Type B pancreatic cell (in vitro differentiated cells): ENCODE measurements around the gene GPATCH3. TPM values are rescaled to one million over a fixed set of nuclear protein-coding genes. Genes with fewer than 3 reads are reported as not detected.

Experiments used
- DNase-seq: peaks from one replicate; pipeline ENCODE4 v3.0.0; 2021; ENCODE audit warnings: mixed read lengths; ENCODE audit not compliant: unreplicated experiment; ENCODE audit errors: extremely low spot score
- H3K27ac Mint-ChIP-seq: 2 replicates; pipeline ENCODE4 v1.8.0; 2021; ENCODE audit warnings: mild to moderate bottlenecking, mixed read lengths
- H3K27me3 Mint-ChIP-seq: 2 replicates; pipeline ENCODE4 v1.8.0; 2021; ENCODE audit warnings: mixed read lengths
- H3K36me3 Mint-ChIP-seq: 2 replicates; pipeline ENCODE4 v1.8.0; 2021; ENCODE audit warnings: mixed read lengths
- H3K4me1 Mint-ChIP-seq: one replicate; pipeline ENCODE4 v1.8.0; 2021; ENCODE audit warnings: mixed read lengths; ENCODE audit not compliant: unreplicated experiment
- H3K4me3 Mint-ChIP-seq: 2 replicates; pipeline ENCODE4 v1.8.0; 2021; ENCODE audit warnings: mild to moderate bottlenecking, mixed read lengths
- H3K9me3 Mint-ChIP-seq: 2 replicates; pipeline ENCODE4 v1.8.0; 2021; ENCODE audit warnings: mixed read lengths
- total RNA-seq: library from RNA; stranded (reverse); gene quantifications from 2 replicates; pipeline ENCODE4 v1.2.1, GENCODE V29; 2021; ENCODE audit warnings: low replicate concordance
- TF ChIP-seq, protein P1 (sequence below): fragments of 200-600 bp; sonication (generic); conservative IDR thresholded peaks from 2 replicates; pipeline ENCODE4 v1.5.0; 2021; ENCODE audit warnings: antibody characterized with exemption, mild to moderate bottlenecking

The GPATCH3 gene
- total RNA-seq, 1 donor from 2014 or later: 19.2 TPM

DNA sequence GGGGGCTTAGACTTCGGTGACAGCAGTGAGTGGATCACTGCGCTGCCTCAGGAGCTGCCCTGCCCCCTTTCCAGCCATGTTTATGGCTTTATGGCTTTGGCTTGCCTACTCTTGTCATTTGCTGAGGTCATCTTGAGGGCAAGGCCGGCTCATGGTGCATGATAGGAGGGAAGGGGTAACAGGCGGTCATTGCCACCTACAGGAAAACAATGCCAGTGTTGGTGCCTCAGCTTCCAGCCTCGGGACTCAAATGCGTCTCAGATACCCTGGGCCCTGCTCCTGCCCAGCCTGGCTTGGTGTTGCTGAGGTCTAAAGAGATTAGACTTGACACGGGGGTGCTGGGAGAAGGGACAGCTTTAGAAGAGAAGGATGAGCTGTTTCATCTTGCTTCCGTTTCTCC, 45.5 kb upstream of the GPATCH3 start:
- H3K36me3 Mint-ChIP-seq: peaks cover 24% of the 10 kb centered on the region
- peaks cover 3% of the 10 kb centered on the region for H3K4me1 Mint-ChIP-seq
- no peak for DNase-seq
- no peaks in the 10 kb centered on the region for H3K27me3 Mint-ChIP-seq
- no peaks in the 10 kb centered on the region for H3K9me3 Mint-ChIP-seq
- H3K27ac Mint-ChIP-seq: no peak overlapping the region
- no peak overlapping the region for H3K4me3 Mint-ChIP-seq
- TF ChIP-seq, protein P1, sequence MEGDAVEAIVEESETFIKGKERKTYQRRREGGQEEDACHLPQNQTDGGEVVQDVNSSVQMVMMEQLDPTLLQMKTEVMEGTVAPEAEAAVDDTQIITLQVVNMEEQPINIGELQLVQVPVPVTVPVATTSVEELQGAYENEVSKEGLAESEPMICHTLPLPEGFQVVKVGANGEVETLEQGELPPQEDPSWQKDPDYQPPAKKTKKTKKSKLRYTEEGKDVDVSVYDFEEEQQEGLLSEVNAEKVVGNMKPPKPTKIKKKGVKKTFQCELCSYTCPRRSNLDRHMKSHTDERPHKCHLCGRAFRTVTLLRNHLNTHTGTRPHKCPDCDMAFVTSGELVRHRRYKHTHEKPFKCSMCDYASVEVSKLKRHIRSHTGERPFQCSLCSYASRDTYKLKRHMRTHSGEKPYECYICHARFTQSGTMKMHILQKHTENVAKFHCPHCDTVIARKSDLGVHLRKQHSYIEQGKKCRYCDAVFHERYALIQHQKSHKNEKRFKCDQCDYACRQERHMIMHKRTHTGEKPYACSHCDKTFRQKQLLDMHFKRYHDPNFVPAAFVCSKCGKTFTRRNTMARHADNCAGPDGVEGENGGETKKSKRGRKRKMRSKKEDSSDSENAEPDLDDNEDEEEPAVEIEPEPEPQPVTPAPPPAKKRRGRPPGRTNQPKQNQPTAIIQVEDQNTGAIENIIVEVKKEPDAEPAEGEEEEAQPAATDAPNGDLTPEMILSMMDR: no peak

DNA sequence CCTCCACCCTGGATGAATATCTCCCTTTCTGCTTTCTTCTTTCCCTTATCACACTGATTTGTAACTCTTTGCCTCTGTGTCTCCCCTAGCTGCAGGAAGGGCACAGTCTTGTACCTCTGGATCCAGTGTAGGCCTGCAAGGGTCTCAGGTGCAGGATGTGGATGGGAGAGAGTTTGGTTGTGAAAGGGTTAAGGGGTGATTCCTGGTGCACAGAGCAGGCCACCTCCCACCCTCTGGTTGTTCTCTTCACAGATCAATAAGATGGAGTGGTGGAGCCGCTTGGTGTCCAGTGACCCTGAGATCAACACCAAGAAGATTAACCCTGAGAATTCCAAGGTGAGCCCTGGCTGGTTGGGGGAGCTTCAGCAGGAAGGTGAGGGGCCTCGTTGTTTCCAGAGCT, 44.9 kb upstream of the GPATCH3 start:
- no peaks in the 10 kb centered on the region for H3K4me1 Mint-ChIP-seq
- no peaks in the 10 kb centered on the region for H3K9me3 Mint-ChIP-seq
- TF ChIP-seq, protein P1: no peak
- no peak for DNase-seq
- H3K27ac Mint-ChIP-seq: peak overlapping the region; percentile 45
- H3K4me3 Mint-ChIP-seq: no peak overlapping the region
- peaks cover 21% of the 10 kb centered on the region for H3K36me3 Mint-ChIP-seq
- H3K27me3 Mint-ChIP-seq: no peaks in the 10 kb centered on the region

DNA sequence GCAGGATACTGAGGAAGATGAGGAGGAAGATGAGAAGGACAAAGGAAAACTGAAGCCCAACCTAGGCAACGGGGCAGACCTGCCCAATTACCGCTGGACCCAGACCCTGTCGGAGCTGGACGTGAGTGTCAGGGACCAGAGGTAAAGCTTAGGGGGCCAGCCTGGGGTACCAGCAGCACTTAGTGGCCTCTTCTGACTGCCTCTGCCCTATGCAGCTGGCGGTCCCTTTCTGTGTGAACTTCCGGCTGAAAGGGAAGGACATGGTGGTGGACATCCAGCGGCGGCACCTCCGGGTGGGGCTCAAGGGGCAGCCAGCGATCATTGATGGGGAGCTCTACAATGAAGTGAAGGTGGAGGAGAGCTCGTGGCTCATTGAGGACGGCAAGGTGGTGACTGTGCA, 42.4 kb upstream of the GPATCH3 start:
- peaks cover 25% of the 10 kb centered on the region for H3K36me3 Mint-ChIP-seq
- TF ChIP-seq, protein P1: no peak
- H3K9me3 Mint-ChIP-seq: no peaks in the 10 kb centered on the region
- H3K27ac Mint-ChIP-seq: no peak overlapping the region
- no peak for DNase-seq
- no peak overlapping the region for H3K4me3 Mint-ChIP-seq
- no peaks in the 10 kb centered on the region for H3K27me3 Mint-ChIP-seq
- no peaks in the 10 kb centered on the region for H3K4me1 Mint-ChIP-seq

DNA sequence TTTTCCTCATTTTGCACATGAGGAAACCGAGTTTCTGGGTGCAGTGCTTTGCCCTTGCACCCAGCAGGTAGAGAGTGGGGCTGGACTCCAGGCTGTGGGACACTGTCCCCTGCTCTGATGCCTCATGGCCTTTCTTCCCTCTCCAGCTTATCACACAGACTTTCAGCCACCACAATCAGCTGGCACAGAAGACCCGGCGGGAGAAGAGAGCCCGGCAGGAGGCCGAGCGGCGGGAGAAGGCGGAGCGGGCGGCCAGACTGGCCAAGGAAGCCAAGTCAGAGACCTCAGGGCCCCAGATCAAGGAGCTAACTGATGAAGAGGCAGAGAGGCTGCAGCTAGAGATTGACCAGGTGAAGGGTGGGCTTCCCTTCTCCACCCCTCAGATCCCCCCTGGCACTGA, 41.0 kb upstream of the GPATCH3 start:
- no peak overlapping the region for H3K4me3 Mint-ChIP-seq
- no peak for DNase-seq
- TF ChIP-seq, protein P1: no peak
- H3K4me1 Mint-ChIP-seq: no peaks in the 10 kb centered on the region
- no peak overlapping the region for H3K27ac Mint-ChIP-seq
- no peaks in the 10 kb centered on the region for H3K27me3 Mint-ChIP-seq
- peaks cover 25% of the 10 kb centered on the region for H3K36me3 Mint-ChIP-seq
- no peaks in the 10 kb centered on the region for H3K9me3 Mint-ChIP-seq

DNA sequence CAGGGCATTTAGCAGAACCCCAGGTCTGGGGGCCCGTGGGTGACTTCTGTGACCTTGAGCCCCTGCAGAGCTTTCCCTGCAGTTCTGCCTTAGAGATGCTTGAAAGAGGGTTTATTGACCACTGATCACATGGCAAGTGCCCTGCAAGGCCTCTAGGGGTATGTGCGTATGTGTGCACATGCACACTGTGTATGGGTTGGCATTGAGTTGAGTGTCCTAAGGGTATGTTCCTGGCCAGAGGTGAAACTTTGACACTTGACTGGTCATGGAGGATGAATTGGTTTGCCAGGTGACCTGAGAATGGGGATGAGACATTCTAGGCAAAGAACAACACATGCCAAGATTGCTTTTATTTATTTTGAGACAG, 38.4 kb upstream of the GPATCH3 start:
- no peak for DNase-seq
- no peaks in the 10 kb centered on the region for H3K27me3 Mint-ChIP-seq
- peaks cover 30% of the 10 kb centered on the region for H3K36me3 Mint-ChIP-seq
- H3K4me3 Mint-ChIP-seq: no peak overlapping the region
- no peaks in the 10 kb centered on the region for H3K9me3 Mint-ChIP-seq
- TF ChIP-seq, protein P1: peak; percentile 14
- no peaks in the 10 kb centered on the region for H3K4me1 Mint-ChIP-seq
- peak overlapping the region; percentile 56 for H3K27ac Mint-ChIP-seq
